K562 (cell line): Measurements from ENCODE around the gene SF3B1.

Experiments used
- BRD9 ChIP-seq: fragments of 450-650 bp; IDR thresholded peaks from 2 replicates; pipeline ENCODE4 v1.6.1; 2018; ENCODE audit warnings: low read depth; ENCODE audit not compliant: partially characterized antibody
- CC2D1A ChIP-seq: fragments of 450-650 bp; IDR thresholded peaks from 2 replicates; pipeline ENCODE4 v1.6.1; 2017; ENCODE audit warnings: mild to moderate bottlenecking
- CEBPB ChIP-seq: fragments of 450-650 bp; IDR thresholded peaks from 2 replicates; pipeline ENCODE4 v1.6.1; 2016; ENCODE audit warnings: missing genetic modification characterization, missing compliant biosample characterization
- JUNB ChIP-seq: fragments of 450-650 bp; formaldehyde crosslinking; conservative IDR thresholded peaks from 2 replicates; pipeline ENCODE4 v1.4.0; 2020; ENCODE audit warnings: mild to moderate bottlenecking
- SAFB2 ChIP-seq: fragments of 200-400 bp; formaldehyde crosslinking; IDR thresholded peaks from 2 replicates; pipeline ENCODE4 v1.6.1; 2018; ENCODE audit warnings: borderline replicate concordance, low read length, low read depth, moderate library complexity; ENCODE audit not compliant: severe bottlenecking
- SMARCE1 ChIP-seq: fragments of 450-650 bp; IDR thresholded peaks from 2 replicates; pipeline ENCODE4 v1.7.1; 2016; ENCODE audit warnings: mild to moderate bottlenecking
- STAT5A ChIP-seq: IDR thresholded peaks from 2 replicates; pipeline ENCODE4 v1.6.1; 2012; ENCODE audit warnings: low read length, inconsistent platforms, borderline replicate concordance
- ZNF384 ChIP-seq: IDR thresholded peaks from 2 replicates; pipeline ENCODE4 v1.6.1; 2012; ENCODE audit warnings: low read depth, low read length, improper control_type of control experiment
- ZZZ3 ChIP-seq: fragments of 450-650 bp; IDR thresholded peaks from 2 replicates; pipeline ENCODE4 v1.6.1; 2016; ENCODE audit warnings: antibody characterized with exemption, mild to moderate bottlenecking, moderate library complexity
- TF ChIP-seq, protein P1 (sequence below), 3 experiments: IDR thresholded peaks in 2 of 3; conservative IDR thresholded peaks in 1 of 3; 2 replicates each; pipeline ENCODE4 v1.5.1; 2011 to 2012; ENCODE audit warnings: low read length in 3 of 3, mild to moderate bottlenecking in 3 of 3, control low read depth in 2 of 3, improper control_type of control experiment in 1 of 3, inconsistent platforms in 1 of 3, low read depth in 1 of 3, mixed read lengths in 1 of 3, moderate library complexity in 1 of 3; ENCODE audit not compliant: insufficient read depth in 2 of 3
- TF ChIP-seq, protein P2 (sequence below), 2 experiments: fragments of 450-650 bp in 1 of 2; sonication (generic) in 1 of 2; formaldehyde crosslinking in 1 of 2; IDR thresholded peaks; 2 replicates each; pipeline versions ENCODE4 v1.7.1 to v1.9.0; 2016 to 2022; ENCODE audit warnings: inconsistent platforms in 1 of 2, mild to moderate bottlenecking in 1 of 2, missing genetic modification reagents in 1 of 2
- TF ChIP-seq, protein P3 (sequence below): sonication (generic); formaldehyde crosslinking; IDR thresholded peaks from 2 replicates; pipeline ENCODE4 v1.8.1; 2023; ENCODE audit warnings: mild to moderate bottlenecking, missing genetic modification reagents
- TF ChIP-seq, protein P4 (sequence below): fragments of 450-650 bp; formaldehyde crosslinking; IDR thresholded peaks from 2 replicates; pipeline ENCODE4 v1.4.0; 2020; ENCODE audit warnings: mild to moderate bottlenecking, mixed read lengths

DNA sequence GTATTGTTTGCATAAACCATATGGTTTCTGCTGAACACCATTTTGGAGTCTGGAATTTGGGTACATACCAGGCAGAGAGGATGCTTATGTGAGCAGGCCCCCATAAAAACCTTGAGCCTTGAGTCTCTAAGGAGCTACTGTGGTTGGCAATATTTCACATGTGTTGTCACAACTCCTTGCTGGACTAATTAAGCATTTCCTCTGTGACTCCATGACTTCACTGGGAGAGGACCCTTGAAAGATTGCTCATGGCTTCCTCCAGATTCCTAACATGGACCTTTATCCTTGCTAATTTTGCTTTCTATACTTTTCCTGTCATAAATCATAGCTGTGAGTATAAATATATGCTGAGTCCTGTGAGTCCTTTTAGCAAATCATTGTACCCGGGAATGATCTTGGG, 10.9 kb upstream of the SF3B1 start:
- TF ChIP-seq, protein P1, sequence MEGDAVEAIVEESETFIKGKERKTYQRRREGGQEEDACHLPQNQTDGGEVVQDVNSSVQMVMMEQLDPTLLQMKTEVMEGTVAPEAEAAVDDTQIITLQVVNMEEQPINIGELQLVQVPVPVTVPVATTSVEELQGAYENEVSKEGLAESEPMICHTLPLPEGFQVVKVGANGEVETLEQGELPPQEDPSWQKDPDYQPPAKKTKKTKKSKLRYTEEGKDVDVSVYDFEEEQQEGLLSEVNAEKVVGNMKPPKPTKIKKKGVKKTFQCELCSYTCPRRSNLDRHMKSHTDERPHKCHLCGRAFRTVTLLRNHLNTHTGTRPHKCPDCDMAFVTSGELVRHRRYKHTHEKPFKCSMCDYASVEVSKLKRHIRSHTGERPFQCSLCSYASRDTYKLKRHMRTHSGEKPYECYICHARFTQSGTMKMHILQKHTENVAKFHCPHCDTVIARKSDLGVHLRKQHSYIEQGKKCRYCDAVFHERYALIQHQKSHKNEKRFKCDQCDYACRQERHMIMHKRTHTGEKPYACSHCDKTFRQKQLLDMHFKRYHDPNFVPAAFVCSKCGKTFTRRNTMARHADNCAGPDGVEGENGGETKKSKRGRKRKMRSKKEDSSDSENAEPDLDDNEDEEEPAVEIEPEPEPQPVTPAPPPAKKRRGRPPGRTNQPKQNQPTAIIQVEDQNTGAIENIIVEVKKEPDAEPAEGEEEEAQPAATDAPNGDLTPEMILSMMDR (IDR thresholded peaks at IDR 0.05 in 2 of 3, conservative IDR thresholded peaks at IDR 0.05 in 1 of 3; ENCODE audit: insufficient read depth in 2 of 3, low read depth in 1 of 3, low read length in 3 of 3): no peak
- TF ChIP-seq SAFB2 (no peak), ZZZ3 (no peak), SMARCE1 (no peak), JUNB (CRISPR knock-in tag) (no peak), ZNF384 (no peak), BRD9 (no peak), CC2D1A (no peak), CEBPB (tag) (no peak), STAT5A (no peak)
- TF ChIP-seq, protein P2, sequence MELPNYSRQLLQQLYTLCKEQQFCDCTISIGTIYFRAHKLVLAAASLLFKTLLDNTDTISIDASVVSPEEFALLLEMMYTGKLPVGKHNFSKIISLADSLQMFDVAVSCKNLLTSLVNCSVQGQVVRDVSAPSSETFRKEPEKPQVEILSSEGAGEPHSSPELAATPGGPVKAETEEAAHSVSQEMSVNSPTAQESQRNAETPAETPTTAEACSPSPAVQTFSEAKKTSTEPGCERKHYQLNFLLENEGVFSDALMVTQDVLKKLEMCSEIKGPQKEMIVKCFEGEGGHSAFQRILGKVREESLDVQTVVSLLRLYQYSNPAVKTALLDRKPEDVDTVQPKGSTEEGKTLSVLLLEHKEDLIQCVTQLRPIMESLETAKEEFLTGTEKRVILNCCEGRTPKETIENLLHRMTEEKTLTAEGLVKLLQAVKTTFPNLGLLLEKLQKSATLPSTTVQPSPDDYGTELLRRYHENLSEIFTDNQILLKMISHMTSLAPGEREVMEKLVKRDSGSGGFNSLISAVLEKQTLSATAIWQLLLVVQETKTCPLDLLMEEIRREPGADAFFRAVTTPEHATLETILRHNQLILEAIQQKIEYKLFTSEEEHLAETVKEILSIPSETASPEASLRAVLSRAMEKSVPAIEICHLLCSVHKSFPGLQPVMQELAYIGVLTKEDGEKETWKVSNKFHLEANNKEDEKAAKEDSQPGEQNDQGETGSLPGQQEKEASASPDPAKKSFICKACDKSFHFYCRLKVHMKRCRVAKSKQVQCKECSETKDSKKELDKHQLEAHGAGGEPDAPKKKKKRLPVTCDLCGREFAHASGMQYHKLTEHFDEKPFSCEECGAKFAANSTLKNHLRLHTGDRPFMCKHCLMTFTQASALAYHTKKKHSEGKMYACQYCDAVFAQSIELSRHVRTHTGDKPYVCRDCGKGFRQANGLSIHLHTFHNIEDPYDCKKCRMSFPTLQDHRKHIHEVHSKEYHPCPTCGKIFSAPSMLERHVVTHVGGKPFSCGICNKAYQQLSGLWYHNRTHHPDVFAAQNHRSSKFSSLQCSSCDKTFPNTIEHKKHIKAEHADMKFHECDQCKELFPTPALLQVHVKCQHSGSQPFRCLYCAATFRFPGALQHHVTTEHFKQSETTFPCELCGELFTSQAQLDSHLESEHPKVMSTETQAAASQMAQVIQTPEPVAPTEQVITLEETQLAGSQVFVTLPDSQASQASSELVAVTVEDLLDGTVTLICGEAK (IDR thresholded peaks at IDR 0.05): no peak
- TF ChIP-seq, protein P2 (CRISPR knock-in tag; IDR thresholded peaks at IDR 0.05): no peak
- TF ChIP-seq, protein P3, sequence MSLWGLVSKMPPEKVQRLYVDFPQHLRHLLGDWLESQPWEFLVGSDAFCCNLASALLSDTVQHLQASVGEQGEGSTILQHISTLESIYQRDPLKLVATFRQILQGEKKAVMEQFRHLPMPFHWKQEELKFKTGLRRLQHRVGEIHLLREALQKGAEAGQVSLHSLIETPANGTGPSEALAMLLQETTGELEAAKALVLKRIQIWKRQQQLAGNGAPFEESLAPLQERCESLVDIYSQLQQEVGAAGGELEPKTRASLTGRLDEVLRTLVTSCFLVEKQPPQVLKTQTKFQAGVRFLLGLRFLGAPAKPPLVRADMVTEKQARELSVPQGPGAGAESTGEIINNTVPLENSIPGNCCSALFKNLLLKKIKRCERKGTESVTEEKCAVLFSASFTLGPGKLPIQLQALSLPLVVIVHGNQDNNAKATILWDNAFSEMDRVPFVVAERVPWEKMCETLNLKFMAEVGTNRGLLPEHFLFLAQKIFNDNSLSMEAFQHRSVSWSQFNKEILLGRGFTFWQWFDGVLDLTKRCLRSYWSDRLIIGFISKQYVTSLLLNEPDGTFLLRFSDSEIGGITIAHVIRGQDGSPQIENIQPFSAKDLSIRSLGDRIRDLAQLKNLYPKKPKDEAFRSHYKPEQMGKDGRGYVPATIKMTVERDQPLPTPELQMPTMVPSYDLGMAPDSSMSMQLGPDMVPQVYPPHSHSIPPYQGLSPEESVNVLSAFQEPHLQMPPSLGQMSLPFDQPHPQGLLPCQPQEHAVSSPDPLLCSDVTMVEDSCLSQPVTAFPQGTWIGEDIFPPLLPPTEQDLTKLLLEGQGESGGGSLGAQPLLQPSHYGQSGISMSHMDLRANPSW (CRISPR knock-in tag): no peak
- TF ChIP-seq, protein P4, sequence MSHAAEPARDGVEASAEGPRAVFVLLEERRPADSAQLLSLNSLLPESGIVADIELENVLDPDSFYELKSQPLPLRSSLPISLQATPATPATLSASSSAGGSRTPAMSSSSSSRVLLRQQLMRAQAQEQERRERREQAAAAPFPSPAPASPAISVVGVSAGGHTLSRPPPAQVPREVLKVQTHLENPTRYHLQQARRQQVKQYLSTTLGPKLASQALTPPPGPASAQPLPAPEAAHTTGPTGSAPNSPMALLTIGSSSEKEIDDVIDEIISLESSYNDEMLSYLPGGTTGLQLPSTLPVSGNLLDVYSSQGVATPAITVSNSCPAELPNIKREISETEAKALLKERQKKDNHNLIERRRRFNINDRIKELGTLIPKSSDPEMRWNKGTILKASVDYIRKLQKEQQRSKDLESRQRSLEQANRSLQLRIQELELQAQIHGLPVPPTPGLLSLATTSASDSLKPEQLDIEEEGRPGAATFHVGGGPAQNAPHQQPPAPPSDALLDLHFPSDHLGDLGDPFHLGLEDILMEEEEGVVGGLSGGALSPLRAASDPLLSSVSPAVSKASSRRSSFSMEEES (CRISPR knock-in tag): no peak
